PC-9 (cell line): Measurements from ENCODE around the gene NOTCH3. TPM values are rescaled to one million over a fixed set of nuclear protein-coding genes. Genes with fewer than 3 reads are reported as not detected.
A peak's percentile ranks its signal among the peaks of the same experiment; 100 is the strongest.

ENCODE experiments used
- Bru-seq: library from RNA; stranded (reverse); fragments of 400-500 nt; gene quantifications from one replicate; lab custom pipeline; 2021; lab: Mats Ljungman, UMichigan
- BruChase-seq, 2 experiments: library from RNA; stranded (reverse); fragments of 400-500 nt; gene quantifications; one replicate each; lab custom pipeline; 2021; lab: Mats Ljungman, UMichigan
- BruUV-seq: library from RNA; stranded (reverse); fragments of 400-500 nt; replicated peaks from 2 replicates; lab custom pipeline; 2021; lab: Mats Ljungman, UMichigan
- CTCF ChIA-PET: fragments of 300-600 bp; sonication (Branson Sonifier 250); formaldehyde crosslinking; loops from one replicate; lab custom pipeline; 2022; ENCODE audit warnings: antibody characterized with exemption; lab: Charles Lee
- POLR2A ChIA-PET: fragments of 300-600 bp; sonication (Branson Sonifier 250); formaldehyde crosslinking; loops from one replicate; lab custom pipeline; 2022; ENCODE audit warnings: antibody characterized with exemption; ENCODE audit not compliant: unreplicated experiment; lab: Charles Lee
- DNase-seq, 2 experiments: peaks; one replicate each; pipeline versions ENCODE4 v3.0.0 to v3.0.0-alpha.2; 2015 to 2022; ENCODE audit warnings: mixed read lengths in 1 of 2
- H2AFZ ChIP-seq: fragments of 200-600 bp; sonication (generic); 2 replicates; pipeline ENCODE4 v1.8.1; 2017; ENCODE audit warnings: antibody characterized with exemption
- H3F3A ChIP-seq: fragments of 200-600 bp; sonication (generic); 2 replicates; pipeline ENCODE4 v1.8.1; 2017; ENCODE audit warnings: antibody characterized with exemption, mild to moderate bottlenecking, low read depth; ENCODE audit not compliant: insufficient read depth
- H3K27ac ChIP-seq: fragments of 200-600 bp; sonication (generic); 2 replicates; pipeline ENCODE4 v1.6.1; 2016; ENCODE audit warnings: mixed run types
- H3K27me3 ChIP-seq: fragments of 200-600 bp; sonication (generic); 2 replicates; pipeline ENCODE4 v1.6.1; 2016; ENCODE audit warnings: low read depth, mixed run types; ENCODE audit not compliant: insufficient read depth
- H3K36me3 ChIP-seq: fragments of 200-600 bp; sonication (generic); 2 replicates; pipeline ENCODE4 v1.6.1; 2016; ENCODE audit warnings: low read depth, mixed run types
- H3K4me1 ChIP-seq: fragments of 200-600 bp; sonication (generic); replicated peaks from 2 replicates; pipeline ENCODE4 v1.6.1; 2016; ENCODE audit warnings: mixed run types; ENCODE audit not compliant: insufficient read depth
- H3K4me2 ChIP-seq: fragments of 200-600 bp; sonication (generic); 2 replicates; pipeline ENCODE4 v1.6.1; 2017; ENCODE audit warnings: mixed run types
- H3K4me3 ChIP-seq: fragments of 200-600 bp; sonication (generic); 2 replicates; pipeline ENCODE4 v1.6.1; 2016; ENCODE audit warnings: mixed run types
- H3K79me2 ChIP-seq: fragments of 200-600 bp; sonication (generic); 2 replicates; pipeline ENCODE4 v1.6.1; 2017; ENCODE audit warnings: low read depth, mixed run types
- H3K9me2 ChIP-seq: fragments of 200-600 bp; sonication (generic); 2 replicates; pipeline ENCODE4 v1.8.1; 2017; ENCODE audit warnings: mild to moderate bottlenecking; ENCODE audit not compliant: insufficient read depth
- H3K9me3 ChIP-seq: fragments of 200-600 bp; sonication (generic); 2 replicates; pipeline ENCODE4 v1.8.1; 2016; ENCODE audit warnings: low read depth; ENCODE audit not compliant: insufficient read depth
- H4K20me1 ChIP-seq: fragments of 200-600 bp; sonication (generic); 2 replicates; pipeline ENCODE4 v1.8.1; 2017; ENCODE audit not compliant: insufficient read depth
- CTCF ChIP-seq: fragments of 200-600 bp; sonication (generic); conservative IDR thresholded peaks from 2 replicates; pipeline ENCODE4 v1.6.1; 2017; ENCODE audit warnings: mixed run types, antibody characterized with exemption, mild to moderate bottlenecking, moderate library complexity
- EZH2 ChIP-seq: fragments of 200-600 bp; sonication (generic); IDR thresholded peaks from 2 replicates; pipeline ENCODE4 v1.8.0; 2017; ENCODE audit warnings: antibody characterized with exemption, low read depth
- intact Hi-C: fragments of 100-400 bp; cut with micrococcal nuclease; formaldehyde crosslinking; loops from one replicate; pipeline ENCODE4 v1.10.0; 2022; ENCODE audit not compliant: unreplicated experiment
- long read RNA-seq: library from polyadenylated mRNA; stranded (forward); transcript quantifications from one replicate; pipeline ENCODE4 v2.0.0, GENCODE V29; 2022
- total RNA-seq: library from RNA; stranded (reverse); gene quantifications from 2 replicates; pipeline ENCODE4 v1.2.3, GENCODE V29; 2021

NOTCH3 gene
- total RNA-seq = 115 and 143 TPM in 2 replicates
- Bru-seq, nascent RNA = percentile 63 among the genes with signal in this experiment
- BruChase-seq, experiment 1, labeled RNA remaining after a 2-hour chase = percentile 71 among the genes with signal in this experiment
- percentile 82 among the genes with signal in this experiment for BruChase-seq, experiment 2, labeled RNA remaining after a 6-hour chase
- long read RNA-seq, full-length matches to known transcripts = 14 of 90 reads
- long read RNA-seq, partial matches to known transcripts = 35 of 90 reads
- long read RNA-seq, other reads (novel, unspliced or antisense) = 41 of 90 reads

DNA sequence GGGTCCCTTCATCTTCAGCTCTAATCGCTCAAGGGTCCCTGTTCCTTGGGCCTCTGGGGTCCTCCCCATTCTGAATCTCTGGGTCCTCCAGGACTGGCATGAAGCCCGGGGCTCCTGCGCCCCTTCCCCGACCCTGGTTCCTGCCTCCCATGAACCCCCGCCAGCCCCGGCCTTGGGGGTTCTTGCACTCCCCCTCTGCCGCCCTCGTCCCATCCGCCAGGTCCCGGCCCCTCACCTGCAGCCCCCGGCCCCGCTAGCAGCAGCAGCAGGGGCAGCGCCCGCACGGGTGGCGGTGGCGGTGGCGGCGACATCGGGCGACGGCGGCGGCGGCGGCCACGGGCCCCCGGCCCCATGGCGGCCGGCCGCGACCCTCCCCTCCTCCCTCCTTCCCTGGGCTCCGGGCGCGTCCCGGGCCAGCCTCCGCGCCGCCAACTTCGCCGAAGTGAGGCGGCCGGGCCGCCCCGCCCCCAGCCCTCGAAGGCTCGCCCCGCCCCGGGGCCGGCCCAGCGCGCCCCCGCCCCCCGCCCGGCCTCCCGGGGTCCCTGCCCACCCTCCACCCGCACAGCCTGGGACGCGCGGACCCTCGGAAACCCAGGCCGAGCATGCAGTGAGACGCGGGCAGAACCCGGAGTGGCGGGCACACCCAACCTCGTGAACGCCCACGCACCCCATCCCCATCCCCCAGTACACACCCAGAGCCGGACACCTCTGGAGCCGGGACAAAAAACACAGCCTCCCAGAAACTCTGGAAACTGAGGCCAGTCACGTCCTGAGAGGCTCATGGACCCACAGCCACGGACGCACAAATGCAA lies at the start of gene NOTCH3:
Gene NOTCH3 (minus strand): TSS at position 443 of the 812 bp plus-strand sequence. CDS start 90 bp downstream, at position 353.
- no peaks in the 10 kb centered on the region for H3K9me2 ChIP-seq
- H3K36me3 ChIP-seq = peaks cover 24% of the 10 kb centered on the region; the same call in 1 of the 2 replicates
- peaks cover 38% of the 10 kb centered on the region for H3K79me2 ChIP-seq
- H3K4me1 ChIP-seq = peaks cover 39% of the 10 kb centered on the region
- TF ChIP-seq EZH2 (no peak), CTCF (no peak)
- peak in 1 of 2 experiments; percentile 33 for DNase-seq
- BruUV-seq = no TSS peak
- H3F3A ChIP-seq = peaks cover 38% of the 10 kb centered on the region
- H3K27ac ChIP-seq = peak within 1 kb of the TSS; percentile 75
- H3K9me3 ChIP-seq = no peaks in the 10 kb centered on the region
- H3K4me2 ChIP-seq = peak within 1 kb of the TSS; percentile 82
- CTCF ChIA-PET = interaction anchor here (0.7 kb wide), 1 partner anchor 32 kb away, joined by 6 read pairs; the partner anchor contains the start of gene EPHX3
- intact Hi-C loops = no loop called here
- H2AFZ ChIP-seq = peak within 1 kb of the TSS; percentile 69
- peak within 1 kb of the TSS; percentile 88 for H3K4me3 ChIP-seq
- no peaks in the 10 kb centered on the region for H3K27me3 ChIP-seq
- POLR2A ChIA-PET = interaction anchor here (0.7 to 0.8 kb wide), 2 partner anchors 51 to 355 kb away, joined by 3 to 4 read pairs; no protein-coding TSS in a partner anchor
- peaks cover 23% of the 10 kb centered on the region for H4K20me1 ChIP-seq

DNA sequence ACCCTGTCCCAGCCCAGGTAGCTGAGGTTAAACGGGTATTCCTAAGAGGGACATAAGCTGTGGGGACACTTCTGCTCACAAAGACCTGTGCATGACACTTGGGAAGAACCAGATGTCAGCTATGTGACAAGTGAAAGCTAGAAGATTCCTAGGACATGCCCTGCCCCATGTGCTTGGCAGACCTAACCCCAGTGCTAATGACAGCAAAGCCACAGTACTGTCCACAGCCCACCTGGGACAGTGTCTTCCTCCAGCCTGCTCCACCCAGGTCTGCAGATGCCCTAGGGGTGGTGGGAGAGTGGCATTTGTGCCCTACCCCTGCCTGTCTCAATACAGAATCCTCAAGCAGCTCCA lies 49.8 kb upstream of the NOTCH3 start:
- Histone ChIP-seq H3K9me3 (no peaks in the 10 kb centered on the region), H3K36me3 (peaks cover 43% of the 10 kb centered on the region), H4K20me1 (peaks cover 85% of the 10 kb centered on the region), H3K4me3 (no peak overlapping the region), H3K27ac (peak overlapping the region; percentile 62), H2AFZ (no peak overlapping the region), H3K27me3 (no peaks in the 10 kb centered on the region), H3F3A (peaks cover 44% of the 10 kb centered on the region), H3K79me2 (peaks cover 77% of the 10 kb centered on the region), H3K9me2 (no peaks in the 10 kb centered on the region), H3K4me1 (peaks cover 39% of the 10 kb centered on the region), H3K4me2 (peak overlapping the region; percentile 18; the same call in 1 of the 2 replicates)
- intact Hi-C loops = loop anchor here (5.0 to 10.0 kb wide), 2 partner anchors 53 to 146 kb away; partner anchors contain the start of gene SYDE1
- no peak for DNase-seq
- TF ChIP-seq EZH2 (no peak), CTCF (no peak)
- no TSS peak for BruUV-seq
- POLR2A ChIA-PET = interaction anchor here (0.5 to 0.7 kb wide), 6 partner anchors 17 to 304 kb away, joined by 3 to 9 read pairs (median 4); no protein-coding TSS in a partner anchor
- CTCF ChIA-PET = interaction anchor here (0.5 to 1.5 kb wide), 4 partner anchors 17 to 159 kb away, joined by 3 to 12 read pairs (median 4); partner anchors contain the start of gene EPHX3
